COLO668 (cell line): ENCODE data around the gene LRRTM3.

ENCODE experiments used
- DNase-seq: peaks from one replicate; lab custom pipeline; 2025; ENCODE audit not compliant: unreplicated experiment; lab: John Stamatoyannopoulos, UW

LRRTM3 gene

GRCh38 chr10:66931949-66932343, 6.1 kb downstream of the LRRTM3 start:
- DNase-seq = no peak

DNA sequence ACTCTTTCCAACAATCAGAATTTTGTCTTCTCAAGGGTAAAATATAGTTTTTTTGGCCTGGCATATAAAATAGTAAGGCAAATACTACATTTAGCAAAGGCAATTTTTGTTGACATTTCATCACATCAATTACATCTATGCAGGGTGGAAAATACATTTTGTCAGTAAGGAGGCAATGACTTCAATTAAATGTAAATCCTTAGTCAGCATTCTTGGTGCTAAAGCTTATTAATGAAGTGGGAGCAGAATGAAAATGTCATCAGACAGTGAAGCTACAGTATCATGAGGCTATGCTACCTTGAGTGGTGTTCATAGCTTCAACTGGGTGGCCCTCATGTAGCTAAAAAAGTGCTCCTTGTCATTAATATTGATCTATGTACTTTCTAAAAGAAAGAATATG, 8.9 kb downstream of the LRRTM3 start:
- DNase-seq = no peak

DNA sequence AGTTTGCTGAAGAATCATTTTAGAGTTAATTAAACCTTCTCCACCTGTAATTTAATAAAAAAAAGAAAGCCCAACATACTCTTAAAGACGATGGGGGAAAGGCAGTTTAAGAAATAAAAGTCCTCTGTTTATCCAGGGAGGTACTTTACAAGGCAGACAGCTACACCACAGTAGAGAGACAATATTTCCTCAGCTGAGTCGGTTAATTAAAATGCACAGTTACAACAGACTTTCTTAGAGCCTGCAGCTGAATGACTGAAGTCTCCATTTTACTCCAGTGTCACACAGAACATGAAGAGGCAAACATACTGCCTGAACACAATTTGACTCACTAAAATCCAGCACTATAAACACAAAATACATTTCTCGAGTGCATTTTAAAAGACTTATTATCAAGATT, 15.1 kb downstream of the LRRTM3 start:
- DNase-seq = no peak

GRCh38 chr10:66941491-66941890, 15.7 kb downstream of the LRRTM3 start:
- no peak for DNase-seq

GRCh38 chr10:66942407-66942806, 16.6 kb downstream of the LRRTM3 start:
- DNase-seq = no peak

DNA sequence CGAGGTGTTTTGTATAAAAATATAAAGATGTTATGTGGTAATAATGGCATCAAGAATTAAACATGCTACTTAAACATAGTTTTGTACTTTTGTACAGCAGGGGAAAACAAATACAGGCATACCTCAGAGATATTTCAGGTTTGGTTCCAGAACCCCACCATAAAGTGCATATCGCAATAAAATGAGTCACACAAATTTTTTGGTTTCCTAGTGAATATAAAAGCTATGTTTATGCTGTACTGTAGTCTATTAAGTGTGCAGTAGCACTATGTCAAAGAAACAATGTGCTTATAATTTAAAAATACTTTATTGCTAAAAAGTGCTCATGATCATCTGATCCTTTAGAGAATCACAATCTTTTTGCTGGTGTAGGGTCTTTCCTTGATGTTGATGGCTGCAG, 17.8 kb downstream of the LRRTM3 start:
- no peak for DNase-seq

DNA sequence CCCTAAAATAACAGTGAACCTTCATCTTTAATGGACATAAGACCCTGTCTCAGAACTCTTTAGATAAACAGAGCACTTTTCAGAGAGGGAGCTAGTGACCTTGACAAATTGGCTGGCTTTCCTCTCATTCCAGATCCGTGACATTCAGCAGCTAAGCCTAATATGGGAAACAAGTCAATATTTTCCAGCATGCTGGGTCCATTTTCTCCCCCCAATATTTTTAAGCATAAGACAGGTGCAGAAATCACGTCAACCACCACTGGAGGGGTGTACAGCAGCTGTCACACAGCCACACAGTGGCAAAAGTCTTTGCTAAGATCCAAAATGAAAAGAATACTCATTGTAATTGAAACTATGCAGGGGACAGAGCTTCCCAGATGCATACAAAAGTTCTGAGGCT, 26.1 kb downstream of the LRRTM3 start:
- no peak for DNase-seq

DNA sequence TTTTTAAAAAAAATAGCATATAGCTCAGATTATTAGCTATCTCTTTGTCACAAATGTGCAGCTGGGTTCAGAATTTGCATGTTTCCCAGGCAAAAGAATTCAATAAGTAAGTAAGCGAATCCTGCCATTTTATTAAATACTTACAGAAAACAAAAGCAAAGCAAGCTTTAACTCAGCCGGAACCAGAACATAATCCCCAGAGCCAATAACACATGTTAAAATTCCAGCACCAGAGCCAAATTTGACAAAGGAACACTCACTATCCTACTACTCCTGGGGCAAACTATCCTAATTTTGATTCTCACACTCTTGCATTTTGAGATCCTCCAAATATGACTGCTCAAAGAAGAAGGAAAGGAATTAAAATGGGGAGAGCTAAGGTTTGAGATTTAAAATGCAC, 32.6 kb downstream of the LRRTM3 start:
- no peak for DNase-seq

DNA sequence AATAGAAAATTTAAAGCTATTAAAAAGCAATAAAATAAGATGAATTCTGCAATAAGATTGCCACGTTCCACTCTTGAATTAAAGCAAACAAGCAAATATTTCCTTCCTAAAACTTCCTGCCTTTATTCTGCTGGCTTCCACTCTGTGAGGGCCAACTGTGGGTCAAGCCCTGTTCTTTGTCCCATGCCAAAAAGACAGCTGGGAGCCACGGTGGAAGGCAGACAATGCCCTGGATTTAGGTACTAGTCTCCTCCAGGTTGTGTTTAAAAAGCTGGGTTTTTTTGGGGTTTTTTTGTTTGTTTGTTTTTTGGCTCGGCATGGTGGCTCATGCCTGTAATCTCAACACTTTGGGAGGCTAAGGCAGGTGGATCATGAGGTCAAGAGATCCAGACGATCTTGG, 39.1 kb downstream of the LRRTM3 start:
- no peak for DNase-seq

GRCh38 chr10:66980246-66980815, 54.5 kb downstream of the LRRTM3 start:
- DNase-seq = no peak

- DNase-seq = no peak
Observed at GRCh38 chr10:66981361-66982052, 55.7 kb downstream of the LRRTM3 start.

DNA sequence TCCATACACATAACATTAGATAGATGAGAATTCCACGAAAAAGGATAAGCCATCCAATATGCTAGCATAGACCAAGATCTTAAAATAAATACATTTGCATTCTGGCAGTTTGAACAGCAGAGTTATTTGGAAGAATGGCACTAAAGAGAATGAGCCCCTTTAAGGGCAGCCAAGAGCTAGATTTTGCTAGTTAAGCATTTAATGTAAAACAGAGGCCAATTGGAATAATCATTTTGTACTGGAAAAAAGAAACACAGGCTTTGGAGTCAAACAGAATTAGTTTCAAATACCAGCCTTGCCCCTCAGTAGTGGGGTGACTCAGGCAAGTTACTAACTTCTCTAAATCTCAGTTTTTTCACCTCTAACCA, 56.2 kb downstream of the LRRTM3 start:
- DNase-seq = no peak

DNA sequence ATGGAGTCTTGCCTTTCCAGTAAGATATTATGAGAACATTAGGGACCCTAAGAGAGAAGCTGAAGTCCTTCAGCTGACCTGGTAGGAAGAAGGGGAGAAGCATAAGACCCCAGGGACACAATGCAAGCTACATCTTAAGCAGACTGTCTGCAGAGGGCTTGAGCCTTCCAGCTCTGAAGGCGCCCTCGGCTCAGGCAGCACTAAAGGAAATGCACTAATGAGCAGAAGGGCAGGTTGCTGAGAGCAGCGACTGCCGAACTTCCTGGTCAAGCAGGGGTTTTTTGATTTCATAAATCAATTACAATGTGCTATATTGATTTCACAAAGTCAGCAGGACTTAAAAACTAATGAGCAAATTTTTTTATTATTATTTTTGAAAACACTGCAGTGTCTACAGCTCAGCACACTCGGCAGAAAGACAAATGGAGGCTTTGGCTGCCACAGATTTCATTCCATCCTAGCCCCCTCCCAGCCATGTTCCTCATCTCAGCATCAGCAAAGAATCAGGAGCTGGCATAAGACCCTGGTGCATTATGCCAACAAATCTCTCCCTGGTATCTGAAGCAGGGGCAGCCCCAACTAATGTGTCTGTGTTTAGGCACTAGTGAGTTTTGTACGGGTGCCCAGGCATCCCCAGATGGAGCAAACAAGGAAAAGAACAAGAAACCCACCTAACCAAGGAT, 57.1 kb downstream of the LRRTM3 start:
- no peak for DNase-seq

GRCh38 chr10:66983475-66983818, 57.6 kb downstream of the LRRTM3 start:
- DNase-seq = peak; percentile 3

DNA sequence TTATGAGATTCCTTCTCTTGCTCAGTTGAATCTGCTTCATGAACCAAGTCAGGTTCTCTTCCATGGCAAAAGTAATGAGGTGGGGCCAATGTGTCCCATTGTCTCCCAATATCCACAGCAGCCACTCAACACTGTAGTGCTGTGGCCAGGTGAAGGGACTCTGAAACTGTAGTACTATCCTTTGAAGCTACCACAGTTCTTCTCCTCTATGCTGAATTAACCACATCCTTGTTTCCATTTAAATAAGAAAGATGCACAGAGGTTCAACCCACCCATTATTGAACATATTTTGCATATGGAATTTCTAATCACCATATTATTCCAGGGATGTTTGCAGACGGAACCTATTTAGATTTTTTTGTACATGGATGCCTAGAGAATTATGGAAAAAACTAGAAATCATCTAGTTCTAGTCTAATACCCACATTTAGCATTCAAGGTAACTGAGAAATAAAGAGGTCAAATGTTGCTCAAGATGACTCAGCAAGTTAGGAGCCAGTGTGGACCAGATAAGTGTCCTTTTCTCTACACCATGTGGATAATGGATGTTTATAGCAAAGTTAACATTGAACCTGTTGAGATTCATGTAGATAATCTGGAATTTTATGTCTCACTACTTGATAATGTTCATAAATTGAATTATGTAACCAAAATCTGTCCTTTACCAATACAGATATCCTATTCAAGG, 64.5 kb downstream of the LRRTM3 start:
- DNase-seq = no peak

DNA sequence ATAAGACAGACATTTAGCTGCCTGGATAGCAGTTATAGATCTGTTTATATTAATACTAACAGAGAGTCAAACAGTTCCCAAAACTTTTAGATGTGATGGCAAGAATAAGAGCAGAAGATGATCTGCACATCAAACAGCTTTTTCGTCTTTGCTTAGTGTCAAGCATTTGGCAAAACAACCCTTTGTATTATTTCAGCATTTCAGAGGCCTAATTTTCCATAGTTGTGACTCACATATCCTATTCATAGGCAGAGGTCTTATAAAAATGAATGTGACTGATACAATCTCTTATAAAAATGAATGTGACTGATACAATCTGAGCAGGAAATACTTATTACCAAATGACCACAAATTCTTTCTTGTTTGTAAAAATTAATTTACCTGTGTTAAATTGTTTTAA, 71.2 kb downstream of the LRRTM3 start:
- no peak for DNase-seq

DNA sequence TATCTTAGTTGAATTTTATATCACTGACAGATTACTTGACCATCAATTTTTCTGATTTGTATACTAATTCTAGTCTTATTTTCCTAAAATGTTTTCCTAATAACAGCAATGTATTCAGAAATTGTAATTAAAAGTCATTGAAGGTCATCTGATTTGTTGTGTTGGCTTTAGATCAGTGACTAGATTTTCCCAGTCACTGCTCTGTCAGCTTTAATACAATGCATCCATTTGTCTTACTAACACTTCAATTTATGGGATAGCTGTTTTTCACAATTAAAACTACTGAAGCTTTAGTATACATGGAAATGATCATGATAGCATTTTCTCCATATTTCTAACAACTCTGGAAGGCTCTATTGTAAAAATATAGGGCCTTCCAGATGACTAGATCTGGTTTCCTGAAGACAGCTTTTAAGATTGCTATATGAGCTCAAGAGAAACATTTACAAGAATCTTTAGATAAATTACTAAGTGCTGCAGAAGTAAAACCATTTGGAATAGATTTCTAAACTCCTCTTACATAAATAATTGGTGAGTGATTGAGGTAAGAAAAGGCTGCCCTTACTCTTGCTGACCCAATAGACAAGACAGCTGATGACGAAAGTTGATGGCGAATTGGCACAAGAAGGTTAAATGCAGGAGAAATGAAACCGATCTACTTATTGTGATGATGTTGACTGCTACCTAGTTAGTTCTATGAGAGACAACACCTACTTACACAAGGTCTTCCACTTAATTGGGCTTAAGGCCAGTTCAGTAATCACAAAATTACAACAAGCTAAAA, 74.1 kb downstream of the LRRTM3 start:
- no peak for DNase-seq

- DNase-seq = no peak
Observed at GRCh38 chr10:67004690-67005089, 78.9 kb downstream of the LRRTM3 start.

DNA sequence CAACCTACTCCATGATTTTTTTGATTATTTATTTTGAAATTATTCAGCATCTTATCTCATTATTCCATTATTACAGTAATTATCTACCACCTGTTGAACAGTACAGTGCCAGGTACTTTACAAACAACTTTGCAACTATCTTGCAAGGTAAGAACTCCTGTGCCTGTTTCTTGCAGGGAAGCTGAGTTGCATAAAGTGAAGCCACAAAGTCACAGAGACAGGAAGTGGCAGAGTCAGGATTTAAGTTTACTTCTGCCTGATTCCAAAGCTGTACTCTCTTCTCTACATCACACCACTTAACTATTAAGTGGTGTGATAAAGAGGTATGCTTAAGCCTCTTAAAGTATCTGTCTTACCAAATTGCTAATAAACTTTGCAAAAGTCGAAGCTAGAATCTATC, 80.1 kb downstream of the LRRTM3 start:
- DNase-seq = no peak

DNA sequence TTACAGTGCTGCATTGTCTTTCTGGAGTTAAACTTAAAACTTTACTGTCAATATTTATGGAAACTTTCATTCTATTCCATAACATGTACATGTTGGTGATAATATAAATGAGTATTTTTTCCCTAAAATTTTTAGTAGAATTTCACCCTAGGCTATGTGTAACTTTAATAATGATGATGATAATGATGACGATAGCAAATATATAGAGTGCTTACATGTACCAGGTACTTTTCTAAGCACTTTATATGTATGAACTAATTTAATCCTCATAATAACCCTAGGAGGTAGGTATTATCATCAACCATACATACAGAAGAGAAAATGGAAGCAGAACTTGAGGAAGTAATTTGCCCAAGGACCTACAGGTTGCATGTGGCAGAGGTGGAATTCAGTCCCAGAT, 85.6 kb downstream of the LRRTM3 start:
- no peak for DNase-seq

- no peak for DNase-seq
Observed at GRCh38 chr10:67011981-67012380, 86.1 kb downstream of the LRRTM3 start.
